ENCODE data around the gene PTMA.

DNA sequence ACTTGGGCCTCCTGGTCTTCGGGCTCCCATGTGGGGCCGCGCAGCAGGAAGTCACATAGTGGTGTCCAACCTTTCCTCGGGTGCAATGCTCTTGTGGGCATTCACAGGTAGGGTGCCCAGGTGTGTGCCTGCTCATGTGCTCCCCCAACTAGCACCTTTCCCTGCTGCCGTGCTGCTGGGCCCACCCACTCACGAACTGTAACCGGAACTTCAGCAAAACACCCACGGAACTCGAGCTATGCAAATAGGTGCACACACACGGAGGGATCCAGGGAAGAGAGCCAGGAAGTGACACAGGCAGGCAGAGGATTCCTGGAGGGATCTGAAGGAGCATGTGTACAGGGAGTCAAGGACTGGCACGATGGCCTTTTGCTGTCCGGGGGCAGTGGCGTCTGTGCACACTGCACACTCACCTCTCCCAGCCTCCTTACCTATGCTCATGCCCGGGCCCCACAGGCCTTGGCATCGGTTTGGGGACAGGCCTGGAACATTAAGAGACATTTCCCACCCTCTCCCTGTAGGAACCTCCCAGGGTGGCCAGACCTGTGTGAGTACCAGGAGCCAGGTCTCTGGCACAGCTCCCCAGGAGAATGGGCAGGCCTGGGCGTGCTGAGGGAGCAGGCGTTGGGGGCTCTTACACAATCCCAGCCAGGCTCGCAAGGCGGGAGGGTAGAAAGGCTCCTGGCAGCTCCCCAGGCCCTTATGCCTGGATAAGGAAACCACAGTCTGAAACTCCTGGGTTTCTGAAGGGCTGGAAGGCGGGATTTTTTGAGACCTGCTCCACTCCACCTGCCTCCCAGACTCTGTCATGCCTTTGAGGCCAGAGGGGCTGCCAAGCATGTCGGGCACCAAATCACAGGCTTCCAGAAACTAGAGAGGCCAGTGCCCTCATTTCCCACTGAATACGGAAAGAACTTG, 6.6 kb upstream of the PTMA start:
- no peak for TF ChIP-seq JUN (CRISPR knock-in tag; IDR thresholded peaks at IDR 0.05)
- no peak for TF ChIP-seq ZNF263 (CRISPR knock-in tag; IDR thresholded peaks at IDR 0.05; ENCODE audit: low read depth)
- TF ChIP-seq, protein P1, sequence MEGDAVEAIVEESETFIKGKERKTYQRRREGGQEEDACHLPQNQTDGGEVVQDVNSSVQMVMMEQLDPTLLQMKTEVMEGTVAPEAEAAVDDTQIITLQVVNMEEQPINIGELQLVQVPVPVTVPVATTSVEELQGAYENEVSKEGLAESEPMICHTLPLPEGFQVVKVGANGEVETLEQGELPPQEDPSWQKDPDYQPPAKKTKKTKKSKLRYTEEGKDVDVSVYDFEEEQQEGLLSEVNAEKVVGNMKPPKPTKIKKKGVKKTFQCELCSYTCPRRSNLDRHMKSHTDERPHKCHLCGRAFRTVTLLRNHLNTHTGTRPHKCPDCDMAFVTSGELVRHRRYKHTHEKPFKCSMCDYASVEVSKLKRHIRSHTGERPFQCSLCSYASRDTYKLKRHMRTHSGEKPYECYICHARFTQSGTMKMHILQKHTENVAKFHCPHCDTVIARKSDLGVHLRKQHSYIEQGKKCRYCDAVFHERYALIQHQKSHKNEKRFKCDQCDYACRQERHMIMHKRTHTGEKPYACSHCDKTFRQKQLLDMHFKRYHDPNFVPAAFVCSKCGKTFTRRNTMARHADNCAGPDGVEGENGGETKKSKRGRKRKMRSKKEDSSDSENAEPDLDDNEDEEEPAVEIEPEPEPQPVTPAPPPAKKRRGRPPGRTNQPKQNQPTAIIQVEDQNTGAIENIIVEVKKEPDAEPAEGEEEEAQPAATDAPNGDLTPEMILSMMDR (IDR thresholded peaks at IDR 0.05): no peak
- TF ChIP-seq EMX1 (CRISPR knock-in tag; IDR thresholded peaks at IDR 0.05): no peak
- TF ChIP-seq, protein P2, sequence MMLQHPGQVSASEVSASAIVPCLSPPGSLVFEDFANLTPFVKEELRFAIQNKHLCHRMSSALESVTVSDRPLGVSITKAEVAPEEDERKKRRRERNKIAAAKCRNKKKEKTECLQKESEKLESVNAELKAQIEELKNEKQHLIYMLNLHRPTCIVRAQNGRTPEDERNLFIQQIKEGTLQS (CRISPR knock-in tag; conservative IDR thresholded peaks at IDR 0.05): no peak
- TF ChIP-seq, protein P3, sequence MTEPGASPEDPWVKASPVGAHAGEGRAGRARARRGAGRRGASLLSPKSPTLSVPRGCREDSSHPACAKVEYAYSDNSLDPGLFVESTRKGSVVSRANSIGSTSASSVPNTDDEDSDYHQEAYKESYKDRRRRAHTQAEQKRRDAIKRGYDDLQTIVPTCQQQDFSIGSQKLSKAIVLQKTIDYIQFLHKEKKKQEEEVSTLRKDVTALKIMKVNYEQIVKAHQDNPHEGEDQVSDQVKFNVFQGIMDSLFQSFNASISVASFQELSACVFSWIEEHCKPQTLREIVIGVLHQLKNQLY (CRISPR knock-in tag; IDR thresholded peaks at IDR 0.05): no peak
- no peak for TF ChIP-seq NFE2L1 (CRISPR knock-in tag; IDR thresholded peaks at IDR 0.05)
- TF ChIP-seq E2F1 (CRISPR knock-in tag; IDR thresholded peaks at IDR 0.05): no peak
- TF ChIP-seq, protein P4, sequence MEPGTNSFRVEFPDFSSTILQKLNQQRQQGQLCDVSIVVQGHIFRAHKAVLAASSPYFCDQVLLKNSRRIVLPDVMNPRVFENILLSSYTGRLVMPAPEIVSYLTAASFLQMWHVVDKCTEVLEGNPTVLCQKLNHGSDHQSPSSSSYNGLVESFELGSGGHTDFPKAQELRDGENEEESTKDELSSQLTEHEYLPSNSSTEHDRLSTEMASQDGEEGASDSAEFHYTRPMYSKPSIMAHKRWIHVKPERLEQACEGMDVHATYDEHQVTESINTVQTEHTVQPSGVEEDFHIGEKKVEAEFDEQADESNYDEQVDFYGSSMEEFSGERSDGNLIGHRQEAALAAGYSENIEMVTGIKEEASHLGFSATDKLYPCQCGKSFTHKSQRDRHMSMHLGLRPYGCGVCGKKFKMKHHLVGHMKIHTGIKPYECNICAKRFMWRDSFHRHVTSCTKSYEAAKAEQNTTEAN (CRISPR knock-in tag; IDR thresholded peaks at IDR 0.05): no peak

Data from WTC11 (cell line).